Head of caudate nucleus (tissue), 42 donors: Measurements from ENCODE around the gene APOBEC3C.
"Not testable (repeated sequence)": the region's sequence is repeated elsewhere in the genome, so short reads cannot be mapped to it uniquely, and the experiment has no call there.

Source experiments
- DNase-seq, 42 donors: peaks; one replicate each; pipeline versions ENCODE4 v3.0.0 to v3.0.0-alpha.2; 2020 to 2021; ENCODE audit warnings: mixed read lengths in 7 of 42
- intact Hi-C: fragments of 100-400 bp; cut with DNase I; formaldehyde crosslinking; loops from one replicate; pipeline ENCODE4 v1.15.0; 2022

Gene APOBEC3C

DNA sequence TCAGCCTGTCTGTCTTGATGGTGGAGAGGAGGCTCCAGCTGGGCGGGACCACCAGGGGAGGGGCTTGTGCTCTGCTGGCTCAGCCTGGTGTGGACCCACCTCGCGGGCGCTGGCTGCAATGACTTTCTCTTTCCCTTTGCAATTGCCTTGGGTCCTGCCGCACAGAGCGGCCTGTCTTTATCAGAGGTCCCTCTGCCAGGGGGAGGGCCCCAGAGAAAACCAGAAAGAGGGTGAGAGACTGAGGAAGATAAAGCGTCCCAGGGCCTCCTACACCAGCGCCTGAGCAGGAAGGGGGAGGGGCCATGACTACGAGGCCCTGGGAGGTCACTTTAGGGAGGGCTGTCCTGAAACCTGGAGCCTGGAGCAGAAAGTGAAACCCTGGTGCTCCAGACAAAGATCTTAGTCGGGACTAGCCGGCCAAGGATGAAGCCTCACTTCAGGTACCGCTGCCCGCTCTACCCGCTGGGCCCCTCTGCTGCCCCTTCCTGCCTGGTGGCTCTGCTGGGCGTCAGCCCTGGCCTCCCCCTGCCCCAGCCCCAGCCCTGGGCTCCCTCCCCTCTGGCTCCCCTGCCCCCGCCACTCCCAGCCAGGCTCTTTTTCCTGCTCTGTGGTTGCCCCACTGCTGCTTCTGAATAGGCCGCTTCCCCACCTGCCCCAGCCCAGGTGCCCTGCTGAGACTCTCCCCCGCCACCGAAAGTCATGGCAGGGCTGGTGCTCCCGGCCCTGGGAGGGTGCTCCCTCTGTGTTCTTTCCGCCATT, 26.7 kb downstream of the APOBEC3C start, which contains the start of gene APOBEC3F:
APOBEC3F (plus strand) TSS at position 327 of the 759 bp plus-strand sequence; CDS start at position 424, 97 bp downstream.
- intact Hi-C loops, result not testable (repeated sequence)
- DNase-seq, result peak in 15 of 42 donors; percentile 4 to 59 (median 15)

- DNase-seq, result no peak
- intact Hi-C loops, result no loop called here
Measured at GRCh38 chr22:39041908-39042307, 27.9 kb downstream of the APOBEC3C start.

DNA sequence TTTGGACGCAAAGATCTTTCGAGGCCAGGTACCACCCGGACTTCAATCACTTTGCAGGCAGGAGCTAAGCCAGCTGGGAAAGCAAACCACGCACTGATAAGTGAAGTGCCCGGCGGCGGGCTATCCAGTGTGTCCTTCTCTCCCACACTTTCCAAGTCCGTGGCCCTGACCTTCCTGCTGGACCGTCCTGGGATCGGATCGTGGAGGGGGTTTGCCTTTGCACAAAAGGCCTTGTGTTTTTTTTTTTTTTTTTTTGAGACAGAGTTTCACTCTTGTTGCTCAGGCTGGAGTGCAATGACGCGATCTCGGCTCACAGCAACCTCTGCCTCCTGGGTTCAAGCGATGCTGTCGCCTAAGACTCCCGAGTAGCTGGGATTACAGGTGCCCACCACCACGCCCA, 29.0 kb downstream of the APOBEC3C start:
- intact Hi-C loops, DNase-seq: not testable (repeated sequence)

- intact Hi-C loops, DNase-seq: not testable (repeated sequence)
Measured at GRCh38 chr22:39045136-39045535, 31.1 kb downstream of the APOBEC3C start.

DNA sequence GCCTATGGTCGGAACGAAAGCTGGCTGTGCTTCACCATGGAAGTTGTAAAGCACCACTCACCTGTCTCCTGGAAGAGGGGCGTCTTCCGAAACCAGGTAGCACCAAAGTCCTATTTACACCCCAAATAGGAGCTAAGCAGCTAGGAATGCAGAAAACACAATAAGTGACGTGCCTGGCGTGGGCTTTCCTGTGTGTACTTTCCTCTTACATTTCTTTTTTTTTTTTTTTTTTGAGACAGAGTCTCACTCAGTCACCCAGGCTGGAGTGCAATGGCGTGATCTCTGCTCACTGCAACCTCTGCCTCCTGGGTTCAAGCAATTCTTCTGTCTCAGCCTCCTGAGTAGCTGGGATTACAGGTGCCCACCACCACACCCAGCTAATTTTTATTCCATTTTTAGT, 35.4 kb downstream of the APOBEC3C start:
- DNase-seq, intact Hi-C loops: not testable (repeated sequence)

GRCh38 chr22:39051844-39052495, 37.9 kb downstream of the APOBEC3C start:
- DNase-seq, intact Hi-C loops: not testable (repeated sequence)

DNA sequence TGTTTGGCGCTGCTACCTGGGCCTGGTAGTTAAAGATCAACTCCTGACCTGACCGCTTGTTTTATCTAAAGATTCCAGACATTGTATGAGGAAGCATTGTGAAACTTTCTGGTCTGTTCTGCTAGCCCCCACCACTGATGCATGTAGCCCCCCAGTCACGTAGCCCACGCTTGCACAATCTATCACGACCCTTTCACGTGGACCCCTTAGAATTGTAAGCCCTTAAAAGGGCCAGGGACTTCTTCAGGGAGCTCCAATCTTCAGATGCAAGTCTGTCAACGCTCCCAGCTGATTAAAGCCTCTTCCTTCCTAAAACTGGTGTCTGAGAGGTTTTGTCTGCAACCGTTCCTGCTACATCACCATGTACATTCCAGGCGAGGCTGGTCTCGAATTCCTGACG, 41.6 kb downstream of the APOBEC3C start:
- no peak for DNase-seq
- intact Hi-C loops, result no loop called here

DNA sequence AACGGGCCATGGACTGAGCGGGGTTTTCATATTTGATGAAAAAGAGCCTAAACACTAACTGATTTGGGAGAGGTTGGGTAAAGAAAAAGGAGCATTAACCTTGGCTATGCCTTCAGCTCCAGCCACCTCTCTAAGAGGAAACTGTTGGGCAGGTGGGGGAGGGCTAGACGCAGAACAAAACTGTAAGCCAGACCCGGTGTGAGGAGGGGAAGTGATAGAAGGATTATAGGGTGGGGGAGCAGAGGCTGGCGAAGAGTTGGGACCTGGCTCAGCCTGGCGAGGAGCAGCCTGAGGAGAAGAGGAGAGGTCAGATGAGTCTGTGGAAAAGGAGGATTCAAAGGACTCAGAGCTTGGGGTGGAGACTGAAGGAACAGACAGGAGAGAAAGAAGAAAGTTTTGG, 47.2 kb downstream of the APOBEC3C start:
- DNase-seq, intact Hi-C loops: not testable (repeated sequence)

DNA sequence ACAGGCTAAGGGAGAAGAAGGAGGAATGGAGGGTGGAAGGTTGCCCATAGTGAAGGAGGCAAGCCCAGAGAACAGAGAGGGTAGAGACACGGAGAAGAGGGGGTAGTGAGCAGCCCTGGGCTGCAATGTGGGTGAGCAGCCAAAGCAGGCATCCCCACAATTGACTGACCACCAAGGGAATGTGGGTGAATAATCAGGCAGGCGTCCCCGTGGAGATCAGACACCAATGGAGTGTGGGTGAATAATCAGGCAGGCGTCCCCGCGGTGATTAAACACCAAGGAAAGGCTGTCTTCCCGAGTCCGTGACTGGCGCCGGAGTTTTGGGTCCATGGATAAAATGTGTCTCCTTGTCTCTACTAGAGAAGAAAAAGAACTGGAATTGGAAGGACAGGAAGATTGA, 47.9 kb downstream of the APOBEC3C start:
- intact Hi-C loops, DNase-seq: not testable (repeated sequence)

- intact Hi-C loops, DNase-seq: not testable (repeated sequence)
Measured at GRCh38 chr22:39063904-39064303, 49.8 kb downstream of the APOBEC3C start.

DNA sequence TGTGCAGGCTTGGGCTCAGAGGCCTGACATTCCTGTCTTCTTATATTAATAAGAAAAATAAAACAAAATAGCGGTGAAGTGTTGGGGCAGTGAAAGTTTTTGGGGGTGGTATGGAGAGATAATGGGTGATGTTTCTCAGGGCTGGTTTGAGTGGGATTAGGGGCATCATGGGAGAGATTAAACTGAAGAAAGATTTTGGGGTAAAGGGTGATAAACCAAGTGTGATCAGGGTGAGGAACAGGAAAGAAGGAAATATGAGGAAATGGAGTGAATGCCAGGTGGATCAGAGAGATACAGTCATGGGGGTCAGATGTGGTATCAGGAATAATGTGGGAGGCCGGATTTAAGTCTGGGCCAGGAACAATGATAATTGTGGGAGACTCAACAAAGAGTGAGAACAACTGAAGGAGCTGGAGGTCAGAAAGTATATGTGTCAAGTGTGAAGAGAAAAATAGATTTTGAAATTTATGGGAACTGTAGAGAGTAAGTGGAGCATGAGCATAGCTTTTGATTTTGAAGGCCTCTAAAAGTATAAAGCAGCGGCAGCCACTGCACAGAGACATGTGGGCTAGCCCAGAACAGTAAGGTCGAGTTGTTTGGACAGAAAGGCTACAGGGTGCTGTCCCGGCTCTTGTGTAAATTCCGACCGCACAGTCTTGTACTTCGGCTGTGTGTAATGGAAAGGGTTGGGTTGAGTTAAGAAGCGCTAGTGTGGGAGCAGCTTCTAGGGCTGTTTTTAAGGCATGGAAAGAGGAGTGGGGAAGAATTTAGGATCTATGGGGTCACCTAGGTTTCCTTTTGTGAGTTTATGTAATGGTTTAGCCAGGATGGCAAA, 52.6 kb downstream of the APOBEC3C start:
- intact Hi-C loops, DNase-seq: not testable (repeated sequence)

DNA sequence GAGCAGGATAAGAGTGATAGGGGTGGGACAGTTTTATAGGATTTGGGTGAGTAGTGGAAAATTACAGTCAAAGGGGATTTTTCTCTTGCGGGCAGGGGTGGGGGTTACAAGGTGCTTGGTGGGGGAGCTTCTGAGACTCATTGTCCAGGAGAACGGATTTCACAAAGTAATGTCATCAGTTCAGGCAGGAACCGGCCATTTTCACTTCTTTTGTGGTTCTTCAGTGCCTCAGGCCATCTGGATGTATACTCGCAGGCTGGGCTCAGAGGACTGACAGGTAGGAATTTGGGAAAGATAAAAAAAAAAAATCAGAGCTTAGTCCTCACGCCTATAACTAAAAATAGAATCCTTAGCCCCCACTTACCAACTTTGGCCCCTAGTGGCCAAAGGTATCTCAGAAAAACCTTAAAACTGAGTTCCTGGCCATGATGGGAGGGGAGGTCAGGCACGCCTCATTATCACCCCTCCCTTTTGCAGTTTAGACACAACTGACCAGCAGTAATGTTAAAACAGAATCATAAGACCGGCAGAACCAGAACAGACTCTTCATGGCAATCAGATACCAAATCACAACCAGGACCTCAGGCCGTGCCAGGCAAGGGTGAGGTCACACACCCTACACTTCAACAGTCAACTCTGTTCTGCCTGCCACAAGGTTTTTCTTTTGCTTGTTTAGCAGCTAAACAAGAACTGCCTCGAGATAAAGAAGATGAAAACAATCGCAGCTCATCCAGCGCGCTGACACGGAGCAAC, 54.2 kb downstream of the APOBEC3C start:
- no peak for DNase-seq
- intact Hi-C loops, result no loop called here
